Suppressor macrophage treated with lipopolysaccharide for 4 hours (primary cell): ENCODE results near the gene SUMO2.
"Not testable (repeated sequence)": the region's sequence is repeated elsewhere in the genome, so short reads cannot be mapped to it uniquely, and the experiment has no call there.

ENCODE experiments used
- DNase-seq: peaks from one replicate; pipeline ENCODE4 v3.0.0-alpha.2; 2020

The SUMO2 gene

DNA sequence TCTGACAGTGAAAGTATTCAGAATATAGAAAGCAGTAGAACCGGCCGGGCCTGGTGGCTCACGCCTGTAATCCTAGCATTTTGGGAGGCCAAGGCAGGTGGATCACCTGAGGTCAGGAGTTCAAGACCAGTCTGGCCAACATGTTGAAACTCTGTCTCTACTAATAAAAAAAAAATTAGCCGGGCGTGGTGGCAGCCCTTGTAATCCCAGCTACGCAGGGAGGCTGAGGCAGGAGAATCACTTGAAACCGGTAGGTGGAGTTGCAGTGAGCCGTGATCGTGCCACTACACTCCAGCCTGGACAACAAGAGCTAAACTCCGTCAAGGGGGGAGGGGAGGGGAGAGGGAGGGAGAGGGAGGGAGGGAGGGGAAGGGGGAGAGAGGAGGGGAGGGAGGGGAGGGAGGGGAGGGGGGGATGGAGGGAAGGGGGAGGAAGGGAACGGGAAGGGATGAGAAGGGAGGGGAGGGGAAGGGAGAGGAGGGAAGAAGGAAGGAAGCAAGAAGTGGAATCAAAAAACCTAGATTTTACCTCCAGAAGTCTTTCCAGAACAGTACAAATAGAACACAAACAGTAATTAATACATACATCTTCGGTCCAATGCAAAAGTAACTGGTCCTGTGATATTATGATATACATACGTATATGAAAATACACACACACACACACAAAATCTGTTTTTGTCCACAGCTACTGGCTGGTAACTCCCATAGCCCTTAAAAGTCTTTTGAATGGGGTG is 40.4 kb downstream of the SUMO2 start:
- DNase-seq = no peak

DNA sequence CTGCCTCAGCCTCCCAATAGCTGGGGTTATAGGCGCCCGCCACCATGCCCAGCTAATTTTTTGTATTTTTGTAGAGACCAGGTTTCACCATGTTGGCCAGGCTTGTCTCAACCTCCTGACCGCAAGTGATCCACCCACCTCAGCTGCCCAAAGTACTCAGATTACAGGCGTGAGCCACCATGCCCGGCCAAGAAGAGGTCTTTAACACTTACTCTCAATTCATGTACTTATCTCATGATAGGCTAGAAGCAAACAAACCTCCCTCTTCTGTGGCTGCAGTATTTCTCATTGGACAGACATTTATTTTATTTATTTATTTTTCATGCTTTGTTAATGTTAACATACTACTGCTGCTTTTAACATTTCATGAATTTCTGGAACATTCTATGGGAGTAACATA is 44.2 kb downstream of the SUMO2 start:
- no peak for DNase-seq

DNA sequence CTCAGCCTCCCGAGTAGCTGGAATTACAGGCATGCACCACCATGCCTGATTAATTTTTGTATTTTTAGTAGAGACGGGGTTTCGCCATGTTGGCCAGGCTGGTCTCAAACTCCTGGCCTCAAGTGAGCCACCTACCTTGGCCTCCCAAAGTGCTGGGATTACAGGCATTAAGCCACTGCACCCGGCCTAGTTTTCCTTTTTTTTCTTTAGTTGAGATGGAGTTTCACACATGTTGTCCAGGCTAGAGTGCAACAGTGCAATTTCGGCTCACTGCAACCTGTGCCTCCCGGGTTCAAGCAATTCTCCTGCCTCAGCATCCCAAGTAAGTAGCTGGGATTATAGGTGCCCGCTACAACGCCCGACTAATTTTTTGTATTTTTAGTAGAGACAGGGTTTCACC is 45.0 kb downstream of the SUMO2 start:
- DNase-seq = not testable (repeated sequence)

- DNase-seq = no peak
Measured at GRCh38 chr17:75135946-75136345, 46.8 kb downstream of the SUMO2 start.

GRCh38 chr17:75135452-75135851 is 47.3 kb downstream of the SUMO2 start:
- no peak for DNase-seq

- DNase-seq = not testable (repeated sequence)
Measured at GRCh38 chr17:75133607-75134347, 49.0 kb downstream of the SUMO2 start.

- no peak for DNase-seq
Measured at GRCh38 chr17:75133001-75133400, 49.8 kb downstream of the SUMO2 start.

GRCh38 chr17:75132018-75133000 is 50.5 kb downstream of the SUMO2 start:
- not testable (repeated sequence) for DNase-seq

GRCh38 chr17:75131278-75132017 is 51.3 kb downstream of the SUMO2 start, which contains the start of gene NT5C:
NT5C (minus strand) TSS chr17:75131742; CDS start chr17:75131707, 35 bp downstream.
- DNase-seq = peak; percentile 84

GRCh38 chr17:75130632-75131277 is 52.0 kb downstream of the SUMO2 start:
- peak; percentile 58 for DNase-seq

- no peak for DNase-seq
Measured at GRCh38 chr17:75130059-75130631, 52.6 kb downstream of the SUMO2 start.

- DNase-seq = no peak
Measured at GRCh38 chr17:75129576-75129975, 53.2 kb downstream of the SUMO2 start.

- no peak for DNase-seq
Measured at GRCh38 chr17:75128694-75129505, 53.9 kb downstream of the SUMO2 start.

DNA sequence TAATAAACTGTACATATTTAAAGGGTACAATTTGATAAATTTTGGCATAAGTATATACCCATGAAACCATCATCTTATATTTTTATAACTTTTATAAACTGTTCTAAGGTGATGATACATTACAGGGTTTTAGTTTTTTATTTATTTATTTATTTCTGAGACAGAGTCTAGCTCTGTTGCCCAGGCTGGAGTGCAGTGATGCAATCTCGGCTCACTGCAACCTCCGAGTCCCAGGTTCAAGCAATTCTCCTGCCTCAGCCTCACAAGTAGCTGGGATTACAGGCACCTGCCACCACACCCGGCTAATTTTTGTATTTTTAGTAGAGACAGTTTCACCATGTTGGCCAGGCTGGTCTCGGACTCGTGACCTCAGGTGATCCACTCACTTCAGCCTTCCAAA is 54.8 kb downstream of the SUMO2 start:
- not testable (repeated sequence) for DNase-seq

DNA sequence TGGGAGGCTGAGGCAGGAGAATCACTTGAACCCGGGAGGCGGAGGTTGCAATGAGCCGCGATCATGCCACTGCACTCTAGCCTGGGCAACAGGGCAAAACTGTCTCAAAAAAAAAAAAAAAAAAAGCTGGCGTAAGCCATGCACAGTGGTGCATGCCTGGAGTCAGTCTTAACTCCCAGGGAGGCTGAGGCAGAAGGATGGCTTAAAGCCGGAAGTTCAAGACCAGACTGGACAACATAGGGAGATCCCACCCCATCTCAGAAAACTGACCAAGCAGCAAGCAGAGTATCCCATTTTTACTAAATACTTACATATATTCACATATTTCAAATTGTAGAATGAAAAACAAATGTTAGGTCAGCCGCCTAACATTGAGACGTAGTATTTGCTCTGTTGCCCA is 55.8 kb downstream of the SUMO2 start:
- DNase-seq = no peak

DNA sequence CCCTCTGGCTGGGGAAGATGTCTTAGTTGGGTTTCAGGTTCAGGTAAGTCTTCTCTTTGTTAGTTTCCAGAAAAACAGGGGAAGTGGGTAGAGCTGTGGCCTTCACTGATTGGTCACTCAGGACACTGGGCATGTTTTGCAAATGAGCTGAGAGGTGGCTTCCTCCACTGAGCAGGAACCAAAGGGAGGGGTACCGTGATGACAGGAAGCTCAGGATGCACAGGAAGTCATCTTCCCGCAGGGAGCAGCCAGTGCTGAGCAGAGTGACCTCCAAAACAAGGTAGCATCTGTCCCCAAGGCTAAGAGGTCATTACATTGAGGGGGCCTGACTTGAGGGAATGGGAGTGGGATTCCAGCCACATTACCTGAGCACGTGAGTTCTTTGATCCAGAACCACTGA is 56.8 kb downstream of the SUMO2 start:
- no peak for DNase-seq

GRCh38 chr17:75124819-75125162 is 58.0 kb downstream of the SUMO2 start:
- no peak for DNase-seq

- DNase-seq = no peak
Measured at GRCh38 chr17:75124041-75124818, 58.5 kb downstream of the SUMO2 start.

DNA sequence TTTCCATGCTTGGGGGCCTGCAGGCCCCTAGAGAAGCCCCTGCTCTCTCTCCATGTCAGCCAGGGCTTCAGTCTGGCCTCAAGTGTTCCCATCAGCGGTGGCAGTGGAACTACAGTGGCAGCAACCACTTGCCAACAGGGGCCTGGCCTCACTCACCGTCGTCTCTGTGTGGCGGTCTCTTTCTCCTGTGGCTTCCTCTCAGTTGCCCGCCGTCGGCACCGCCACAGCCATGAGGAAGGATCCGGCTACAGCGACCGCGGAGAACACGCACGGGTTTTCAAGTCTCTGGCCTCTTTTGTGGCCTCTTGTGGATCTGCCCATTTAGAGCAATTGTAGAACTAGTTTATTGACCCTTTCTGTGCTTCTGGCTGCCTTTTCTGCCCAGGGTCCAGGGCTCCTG is 64.5 kb downstream of the SUMO2 start:
- DNase-seq = no peak

- no peak for DNase-seq
Measured at GRCh38 chr17:75116737-75117136, 66.0 kb downstream of the SUMO2 start.
